ENCODE measurements around the gene TNRC6A. TPM values are rescaled to one million over a fixed set of nuclear protein-coding genes. Genes with fewer than 3 reads are reported as not detected.

TNRC6A gene
- total and polyA plus RNA-seq, 10 of the 15 experiments (the other 5 are each of a cell fraction or from before 2014, with no cell fraction given), result 4.6 to 41.3 (median 29.7) TPM

DNA sequence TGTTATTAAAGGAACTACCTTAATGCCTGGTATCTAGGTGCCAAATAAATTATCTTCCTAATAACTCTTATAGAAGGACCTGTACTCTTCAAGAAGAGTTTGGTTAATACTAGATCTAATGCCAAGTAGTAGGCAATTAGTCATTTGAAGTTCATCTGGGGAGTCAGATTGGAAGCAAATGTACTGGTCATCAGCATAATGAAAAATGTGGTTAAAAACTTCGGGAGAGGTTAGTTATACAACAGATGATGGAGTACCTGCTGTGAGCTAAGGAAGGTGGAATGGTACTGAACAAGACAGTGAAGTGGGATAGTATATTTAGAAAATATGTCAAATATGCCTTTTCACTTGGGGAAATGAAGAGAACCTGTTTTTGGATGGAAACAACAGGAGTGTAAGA is 49.2 kb downstream of the TNRC6A start (continued):
- TF ChIP-seq, protein P1, sequence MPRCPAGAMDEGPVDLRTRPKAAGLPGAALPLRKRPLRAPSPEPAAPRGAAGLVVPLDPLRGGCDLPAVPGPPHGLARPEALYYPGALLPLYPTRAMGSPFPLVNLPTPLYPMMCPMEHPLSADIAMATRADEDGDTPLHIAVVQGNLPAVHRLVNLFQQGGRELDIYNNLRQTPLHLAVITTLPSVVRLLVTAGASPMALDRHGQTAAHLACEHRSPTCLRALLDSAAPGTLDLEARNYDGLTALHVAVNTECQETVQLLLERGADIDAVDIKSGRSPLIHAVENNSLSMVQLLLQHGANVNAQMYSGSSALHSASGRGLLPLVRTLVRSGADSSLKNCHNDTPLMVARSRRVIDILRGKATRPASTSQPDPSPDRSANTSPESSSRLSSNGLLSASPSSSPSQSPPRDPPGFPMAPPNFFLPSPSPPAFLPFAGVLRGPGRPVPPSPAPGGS (IDR thresholded peaks at IDR 0.05; ENCODE audit: borderline replicate concordance, insufficient read depth, low read depth, low read length, poor library complexity, severe bottlenecking), result no peak
- TF ChIP-seq POLR2AphosphoS5 (IDR thresholded peaks at IDR 0.05; ENCODE audit: low read length), result no peak
- no peak for TF ChIP-seq ZNF384 (IDR thresholded peaks at IDR 0.05; ENCODE audit: borderline replicate concordance, low read depth, low read length)
- no peak for TF ChIP-seq SUPT20H (IDR thresholded peaks at IDR 0.05; ENCODE audit: borderline replicate concordance, control insufficient read depth, low read depth, low read length)
- no peak for TF ChIP-seq ASH2L (IDR thresholded peaks at IDR 0.05; ENCODE audit: borderline replicate concordance, low read depth)
- TF ChIP-seq NBN (IDR thresholded peaks at IDR 0.05), result no peak

DNA sequence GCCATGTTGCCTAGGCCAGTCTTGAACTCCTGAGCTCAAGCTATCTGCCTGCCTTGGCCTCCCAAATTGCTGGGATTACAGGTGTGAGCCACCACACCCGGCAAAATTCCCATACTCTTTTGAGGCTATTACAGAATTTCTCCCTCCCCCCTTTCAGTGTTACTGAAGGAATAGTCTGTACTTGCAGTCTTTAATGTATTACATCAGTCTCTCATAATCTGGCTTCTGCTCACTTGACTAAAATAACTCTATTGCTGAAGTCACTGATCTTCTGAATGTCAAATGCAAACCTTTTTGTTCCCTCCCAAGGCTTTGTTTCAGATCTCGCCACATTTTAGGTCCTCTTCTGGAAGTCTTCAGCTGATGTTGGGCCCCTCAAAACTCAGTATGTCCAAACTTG is 51.8 kb downstream of the TNRC6A start:
- ATAC-seq (no peak), DNase-seq (ENCODE audit: low read depth, low spot score) (no peak), FAIRE-seq (no peak)
- intact Hi-C loops (cut with micrococcal nuclease; ENCODE audit: unreplicated experiment) (no loop called here), in situ Hi-C loops (cut with MboI) (no loop called here)
- no peak overlapping the region for H3K27ac ChIP-seq (ENCODE audit: control insufficient read depth, insufficient read depth)
- H3K4me2 ChIP-seq (ENCODE audit: control insufficient read depth, insufficient read depth), result no peak overlapping the region
- H3K4me3 ChIP-seq, result no peak overlapping the region
- no peaks in the 10 kb centered on the region for H3K27me3 ChIP-seq (replicated peaks in 1 of 2; ENCODE audit: control insufficient read depth in 2 of 2, insufficient read depth in 2 of 2, low read length in 1 of 2)
- no peaks in the 10 kb centered on the region for H3K79me2 ChIP-seq (ENCODE audit: control insufficient read depth, insufficient read depth, low read length)
- H3K9me3 ChIP-seq (replicated peaks; ENCODE audit: control insufficient read depth, insufficient read depth, low read length), result no peaks in the 10 kb centered on the region
- no peak overlapping the region for H2AFZ ChIP-seq (ENCODE audit: control insufficient read depth, low read depth, low read length)
- BruUV-seq (replicated peaks), result no TSS peak
- peaks cover 7 to 29% of the 10 kb centered on the region in 2 experiments for H3K36me3 ChIP-seq (ENCODE audit: control insufficient read depth in 2 of 2, insufficient read depth in 2 of 2, low read length in 1 of 2)
- H4K20me1 ChIP-seq (ENCODE audit: control insufficient read depth, insufficient read depth), result no peaks in the 10 kb centered on the region; the same call in 1 of the 2 replicates
- SMC1A ChIA-PET (ENCODE audit: uncharacterized antibody, unreplicated experiment), result no interaction called here
- WGBS (ENCODE audit: insufficient coverage, insufficient replicate concordance, low lambda C conversion rate, missing lambda C conversion rate), result 100% methylated on average over 2 of the region's 2 CpGs
- CTCF ChIA-PET, result no interaction called here
- POLR2A ChIA-PET, result interaction anchor here (0.6 kb wide), 1 partner anchor 65 kb away, joined by 4 read pairs; no protein-coding TSS in a partner anchor
- no peak overlapping the region for H3K9ac ChIP-seq (ENCODE audit: control insufficient read depth, insufficient read depth, low read length)
- RAD21 ChIA-PET (ENCODE audit: unreplicated experiment), result no interaction called here
- no peaks in the 10 kb centered on the region for H3K4me1 ChIP-seq (ENCODE audit: control insufficient read depth, insufficient read depth, low read length)
- no peak for TF ChIP-seq CUX1 (IDR thresholded peaks at IDR 0.05; ENCODE audit: insufficient replicate concordance, low read depth, low read length)
- no peak for TF ChIP-seq FOS (IDR thresholded peaks at IDR 0.05; ENCODE audit: borderline replicate concordance, extremely low read depth, insufficient read length)
- TF ChIP-seq HDAC6 (IDR thresholded peaks at IDR 0.05; ENCODE audit: unreplicated experiment), result no peak
- TF ChIP-seq, protein P1 (IDR thresholded peaks at IDR 0.05; ENCODE audit: borderline replicate concordance, insufficient read depth, low read depth, low read length, poor library complexity, severe bottlenecking), result no peak
- no peak for TF ChIP-seq TCF7 (IDR thresholded peaks at IDR 0.05; ENCODE audit: borderline replicate concordance)
- no peak for TF ChIP-seq NR2C1 (IDR thresholded peaks at IDR 0.05)
- TF ChIP-seq, protein P2, sequence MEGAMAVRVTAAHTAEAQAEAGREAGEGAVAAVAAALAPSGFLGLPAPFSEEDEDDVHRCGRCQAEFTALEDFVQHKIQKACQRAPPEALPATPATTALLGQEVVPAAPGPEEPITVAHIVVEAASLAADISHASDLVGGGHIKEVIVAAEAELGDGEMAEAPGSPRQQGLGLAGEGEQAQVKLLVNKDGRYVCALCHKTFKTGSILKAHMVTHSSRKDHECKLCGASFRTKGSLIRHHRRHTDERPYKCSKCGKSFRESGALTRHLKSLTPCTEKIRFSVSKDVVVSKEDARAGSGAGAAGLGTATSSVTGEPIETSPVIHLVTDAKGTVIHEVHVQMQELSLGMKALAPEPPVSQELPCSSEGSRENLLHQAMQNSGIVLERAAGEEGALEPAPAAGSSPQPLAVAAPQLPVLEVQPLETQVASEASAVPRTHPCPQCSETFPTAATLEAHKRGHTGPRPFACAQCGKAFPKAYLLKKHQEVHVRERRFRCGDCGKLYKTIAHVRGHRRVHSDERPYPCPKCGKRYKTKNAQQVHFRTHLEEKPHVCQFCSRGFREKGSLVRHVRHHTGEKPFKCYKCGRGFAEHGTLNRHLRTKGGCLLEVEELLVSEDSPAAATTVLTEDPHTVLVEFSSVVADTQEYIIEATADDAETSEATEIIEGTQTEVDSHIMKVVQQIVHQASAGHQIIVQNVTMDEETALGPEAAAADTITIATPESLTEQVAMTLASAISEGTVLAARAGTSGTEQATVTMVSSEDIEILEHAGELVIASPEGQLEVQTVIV (IDR thresholded peaks at IDR 0.05; ENCODE audit: borderline replicate concordance, partially characterized antibody), result no peak
